HepG2 (cell line): ENCODE results near the gene H6PD. TPM values are rescaled to one million over a fixed set of nuclear protein-coding genes. Genes with fewer than 3 reads are reported as not detected.
A peak's percentile ranks its signal among the peaks of the same experiment; 100 is the strongest.

ENCODE experiments used
- ATM ChIP-seq: fragments of 450-650 bp; IDR thresholded peaks from 2 replicates; pipeline ENCODE4 v1.7.1; 2017; ENCODE audit warnings: mild to moderate bottlenecking, borderline replicate concordance
- BCL3 ChIP-seq: sonication (generic); formaldehyde crosslinking; IDR thresholded peaks from 2 replicates; pipeline ENCODE4 v1.5.1; 2020; ENCODE audit warnings: mild to moderate bottlenecking, missing genetic modification reagents, moderate library complexity
- HDAC1 ChIP-seq: sonication (generic); formaldehyde crosslinking; IDR thresholded peaks from 2 replicates; pipeline ENCODE4 v1.5.1; 2020; ENCODE audit warnings: mild to moderate bottlenecking, missing genetic modification reagents
- HMGXB3 ChIP-seq: sonication (generic); formaldehyde crosslinking; IDR thresholded peaks from 2 replicates; pipeline ENCODE4 v1.4.0; 2020; ENCODE audit warnings: missing genetic modification reagents, borderline replicate concordance
- HNF4G ChIP-seq, 2 experiments: sonication (generic) in 1 of 2; formaldehyde crosslinking in 1 of 2; IDR thresholded peaks; 2 replicates each; pipeline versions ENCODE4 v1.4.0 to v1.6.1; 2011 to 2020; ENCODE audit warnings: borderline replicate concordance in 2 of 2, low read depth in 2 of 2, mild to moderate bottlenecking in 2 of 2, low read length in 1 of 2, missing genetic modification reagents in 1 of 2, moderate library complexity in 1 of 2
- MIER3 ChIP-seq: IDR thresholded peaks from 2 replicates; pipeline ENCODE4 v1.6.1; 2016; ENCODE audit warnings: missing compliant biosample characterization, borderline replicate concordance
- MLLT10 ChIP-seq: sonication (generic); formaldehyde crosslinking; IDR thresholded peaks from 2 replicates; pipeline ENCODE4 v1.4.0; 2020; ENCODE audit warnings: missing genetic modification reagents
- NAIF1 ChIP-seq: sonication (generic); formaldehyde crosslinking; IDR thresholded peaks from 2 replicates; pipeline ENCODE4 v1.5.0; 2020; ENCODE audit warnings: mild to moderate bottlenecking, missing genetic modification reagents, borderline replicate concordance
- PHF5A ChIP-seq: IDR thresholded peaks from one replicate; pipeline ENCODE4 v1.6.1; 2018; ENCODE audit warnings: low read depth, missing genetic modification reagents; ENCODE audit not compliant: unreplicated experiment
- RCOR2 ChIP-seq: IDR thresholded peaks from 2 replicates; pipeline ENCODE4 v1.6.1; 2016; ENCODE audit warnings: missing biosample characterization, missing genetic modification reagents
- SETDB1 ChIP-seq: sonication (generic); formaldehyde crosslinking; IDR thresholded peaks from 2 replicates; pipeline ENCODE4 v1.5.1; 2020; ENCODE audit warnings: missing genetic modification reagents, mild to moderate bottlenecking, borderline replicate concordance
- SIX1 ChIP-seq: sonication (generic); formaldehyde crosslinking; IDR thresholded peaks from 2 replicates; pipeline ENCODE4 v1.4.0; 2020; ENCODE audit warnings: missing genetic modification reagents, borderline replicate concordance
- SMAD1 ChIP-seq: sonication (generic); formaldehyde crosslinking; IDR thresholded peaks from 2 replicates; pipeline ENCODE4 v1.4.0; 2020; ENCODE audit warnings: missing genetic modification reagents, low read depth, mild to moderate bottlenecking, borderline replicate concordance
- SRF ChIP-seq: IDR thresholded peaks from 2 replicates; pipeline ENCODE4 v1.6.1; 2011; ENCODE audit warnings: mild to moderate bottlenecking, low read depth, low read length, moderate library complexity
- SRSF9 ChIP-seq: fragments of 200-400 bp; formaldehyde crosslinking; IDR thresholded peaks from 2 replicates; pipeline ENCODE4 v1.6.1; 2018; ENCODE audit warnings: borderline replicate concordance, mild to moderate bottlenecking, low read depth, low read length; ENCODE audit not compliant: insufficient read depth, poor library complexity, severe bottlenecking
- ZBED4 ChIP-seq: sonication (generic); formaldehyde crosslinking; IDR thresholded peaks from 2 replicates; pipeline ENCODE4 v1.4.0; 2020; ENCODE audit warnings: missing genetic modification reagents, borderline replicate concordance
- ZNF891 ChIP-seq: sonication (generic); formaldehyde crosslinking; IDR thresholded peaks from 2 replicates; pipeline ENCODE4 v1.5.0; 2020; ENCODE audit warnings: mild to moderate bottlenecking, missing genetic modification reagents
- polyA plus RNA-seq, 8 experiments: library from polyadenylated mRNA; depleted of rRNA in 3 of 8; stranded (reverse) in 7 of 8; unstranded in 1 of 8; fragments of >200 nt; fragmentation: Illumina TruSeq in 4 of 8; extraction: Trizol in 4 of 8; gene quantifications; 2 replicates each; pipeline versions ENCODE4 v1.2.1 to v1.2.3, GENCODE V29; 2011 to 2016; ENCODE audit warnings: low read depth in 4 of 8, missing spikeins in 1 of 8, mixed read lengths in 1 of 8; ENCODE audit not compliant: insufficient read depth in 1 of 8
- total RNA-seq, 5 experiments: library from RNA; depleted of rRNA; stranded (reverse); fragments of >200 nt; fragmentation: Illumina TruSeq; extraction: Trizol; gene quantifications; 2 replicates each; pipeline ENCODE4 v1.2.3, GENCODE V29; 2016; ENCODE audit warnings: low read depth in 1 of 5

H6PD gene
- total and polyA plus RNA-seq, 2 of the 13 experiments (the other 11 are each of a cell fraction or from before 2014, with no cell fraction given), result 9.3 to 14.1 TPM

- TF ChIP-seq HMGXB3 (CRISPR knock-in tag) (no peak), SRF (no peak), BCL3 (no peak), NAIF1 (CRISPR knock-in tag) (no peak), MLLT10 (CRISPR knock-in tag) (no peak), ZBED4 (CRISPR knock-in tag) (peak; percentile 97), PHF5A (CRISPR knock-in tag) (no peak), SIX1 (CRISPR knock-in tag) (no peak), HNF4G (IDR thresholded peaks at IDR 0.05; ENCODE audit: borderline replicate concordance, low read depth, low read length) (peak; percentile 46), HNF4G (CRISPR knock-in tag; IDR thresholded peaks at IDR 0.05; ENCODE audit: borderline replicate concordance, low read depth) (no peak; the same call in 1 of the 2 replicates), SRSF9 (no peak), HDAC1 (CRISPR knock-in tag) (peak; percentile 75), SMAD1 (no peak), RCOR2 (CRISPR knock-in tag) (peak; percentile 68), MIER3 (CRISPR knock-in tag) (no peak; the same call in 1 of the 2 replicates), ATM (no peak), SETDB1 (CRISPR knock-in tag) (no peak), ZNF891 (CRISPR knock-in tag) (no peak)
These were observed 5.2 kb downstream of the H6PD start (continued) for GRCh38 chr1:9239622-9240401.
